ENCODE results near the gene ADAT2. TPM values are rescaled to one million over a fixed set of nuclear protein-coding genes. Genes with fewer than 3 reads are reported as not detected.

The ADAT2 gene
- total and polyA plus RNA-seq, 2 of the 13 experiments (the other 11 are each of a cell fraction or from before 2014, with no cell fraction given) = 10.5 to 18.3 TPM

- TF ChIP-seq IRF1 (CRISPR knock-in tag; IDR thresholded peaks at IDR 0.05; ENCODE audit: low read depth) = no peak
- TF ChIP-seq ASH2L (IDR thresholded peaks at IDR 0.05; ENCODE audit: insufficient read length, low read depth, low read length) = peak; percentile 68
- TF ChIP-seq NBN (conservative IDR thresholded peaks at IDR 0.05) = no peak
- no peak for TF ChIP-seq MAX (IDR thresholded peaks at IDR 0.05)
- TF ChIP-seq SIX1 (CRISPR knock-in tag; IDR thresholded peaks at IDR 0.05; ENCODE audit: borderline replicate concordance) = peak; percentile 93
- TF ChIP-seq ERF (CRISPR knock-in tag; IDR thresholded peaks at IDR 0.05) = 0 out of 2 replicates have a peak, but pooled peaks have one; percentile 23
- TF ChIP-seq JDP2 (CRISPR knock-in tag; IDR thresholded peaks at IDR 0.05; ENCODE audit: borderline replicate concordance) = no peak
- TF ChIP-seq ZNF609 (CRISPR knock-in tag; IDR thresholded peaks at IDR 0.05; ENCODE audit: borderline replicate concordance) = peak; percentile 62; the same call in 1 of the 2 replicates
- TF ChIP-seq NCOA5 (CRISPR knock-in tag; IDR thresholded peaks at IDR 0.05) = no peak
- no peak for TF ChIP-seq SIN3A (IDR thresholded peaks at IDR 0.05; ENCODE audit: borderline replicate concordance, low read depth, low read length)
- TF ChIP-seq FOXO4 (CRISPR knock-in tag; conservative IDR thresholded peaks at IDR 0.05) = no peak
- TF ChIP-seq ZNF660 (CRISPR knock-in tag; IDR thresholded peaks at IDR 0.05; ENCODE audit: borderline replicate concordance, low read depth) = no peak
- TF ChIP-seq ZNF7 (CRISPR knock-in tag; IDR thresholded peaks at IDR 0.05) = no peak
- no peak for TF ChIP-seq ZNF740 (CRISPR knock-in tag; IDR thresholded peaks at IDR 0.05)
- no peak for TF ChIP-seq ZNF557 (CRISPR knock-in tag; IDR thresholded peaks at IDR 0.05)
- no peak for TF ChIP-seq ZNF224 (CRISPR knock-in tag; IDR thresholded peaks at IDR 0.05)
- no peak for TF ChIP-seq HOXA7 (CRISPR knock-in tag; IDR thresholded peaks at IDR 0.05)
- TF ChIP-seq ZBTB39 (CRISPR knock-in tag; IDR thresholded peaks at IDR 0.05) = no peak
- TF ChIP-seq HHEX (CRISPR knock-in tag; IDR thresholded peaks at IDR 0.05) = no peak
- TF ChIP-seq MIER3 (CRISPR knock-in tag; IDR thresholded peaks at IDR 0.05; ENCODE audit: borderline replicate concordance) = peak; percentile 52; the same call in 1 of the 2 replicates
- TF ChIP-seq MBD4 (IDR thresholded peaks at IDR 0.05; ENCODE audit: borderline replicate concordance, low read length) = no peak
- TF ChIP-seq NFYC (CRISPR knock-in tag; IDR thresholded peaks at IDR 0.05) = no peak
- TF ChIP-seq ZNF713 (CRISPR knock-in tag; IDR thresholded peaks at IDR 0.05) = no peak
These were observed 17.9 kb downstream of the ADAT2 start (continued) for GRCh38 chr6:143432588-143432987.
